IPS DF 4.7 (cell line): ENCODE data around the gene TIGIT.

Experiments used
- DNase-seq: peaks from one replicate; pipeline ENCODE4 v3.0.0-alpha.2; 2013; ENCODE audit warnings: low spot score; ENCODE audit errors: extremely low read depth

Gene TIGIT

GRCh38 chr3:114351123-114351821 is 57.4 kb downstream of the TIGIT start:
- no peak for DNase-seq

GRCh38 chr3:114351822-114352145 is 58.0 kb downstream of the TIGIT start:
- DNase-seq: no peak

- no peak for DNase-seq
Measured at GRCh38 chr3:114355653-114356052, 61.8 kb downstream of the TIGIT start.

- DNase-seq: no peak
Measured at GRCh38 chr3:114356066-114356465, 62.2 kb downstream of the TIGIT start.

- DNase-seq: no peak
Measured at GRCh38 chr3:114356525-114356924, 62.7 kb downstream of the TIGIT start.
